HepG2 (cell line): ENCODE data around the gene POLRMT. TPM values are rescaled to one million over a fixed set of nuclear protein-coding genes. Genes with fewer than 3 reads are reported as not detected.
A peak's percentile ranks its signal among the peaks of the same experiment; 100 is the strongest.

ENCODE experiments used
- E2F2 ChIP-seq: sonication (generic); formaldehyde crosslinking; IDR thresholded peaks from 2 replicates; pipeline ENCODE4 v1.4.0; 2020; ENCODE audit warnings: missing genetic modification reagents, borderline replicate concordance
- MYNN ChIP-seq: sonication (generic); formaldehyde crosslinking; IDR thresholded peaks from 2 replicates; pipeline ENCODE4 v1.4.0; 2020; ENCODE audit warnings: mild to moderate bottlenecking, low read depth, missing genetic modification reagents
- NFE2L1 ChIP-seq: sonication (generic); formaldehyde crosslinking; IDR thresholded peaks from 2 replicates; pipeline ENCODE4 v1.4.0; 2020; ENCODE audit warnings: missing genetic modification reagents, mild to moderate bottlenecking, borderline replicate concordance
- NR1H2 ChIP-seq: sonication (generic); formaldehyde crosslinking; IDR thresholded peaks from 2 replicates; pipeline ENCODE4 v1.8.1; 2022; ENCODE audit warnings: low read depth, missing genetic modification reagents, borderline replicate concordance
- NR2C2 ChIP-seq: sonication (generic); formaldehyde crosslinking; IDR thresholded peaks from 2 replicates; pipeline ENCODE4 v1.4.0; 2020; ENCODE audit warnings: missing genetic modification reagents, mild to moderate bottlenecking, moderate library complexity, borderline replicate concordance
- RXRB ChIP-seq: IDR thresholded peaks from 2 replicates; pipeline ENCODE4 v1.6.1; 2016; ENCODE audit warnings: borderline replicate concordance, missing genetic modification reagents, missing compliant biosample characterization
- SRSF1 ChIP-seq: fragments of 200-400 bp; formaldehyde crosslinking; optimal IDR thresholded peaks from 2 replicates; pipeline ENCODE3; 2017; ENCODE audit warnings: mild to moderate bottlenecking, low read depth, low read length, moderate library complexity
- ZNF281 ChIP-seq: sonication (generic); formaldehyde crosslinking; IDR thresholded peaks from 2 replicates; pipeline ENCODE4 v1.4.0; 2020; ENCODE audit warnings: missing genetic modification reagents, borderline replicate concordance
- ZNF687 ChIP-seq: sonication (generic); formaldehyde crosslinking; IDR thresholded peaks from 2 replicates; pipeline ENCODE4 v1.5.1; 2020; ENCODE audit warnings: mild to moderate bottlenecking, missing genetic modification reagents, moderate library complexity
- ZNF691 ChIP-seq: sonication (generic); formaldehyde crosslinking; IDR thresholded peaks from 2 replicates; pipeline ENCODE4 v1.4.0; 2020; ENCODE audit warnings: missing genetic modification reagents, low read depth, mild to moderate bottlenecking, borderline replicate concordance
- polyA plus RNA-seq, 8 experiments: library from polyadenylated mRNA; depleted of rRNA in 3 of 8; stranded (reverse) in 7 of 8; unstranded in 1 of 8; fragments of >200 nt; fragmentation: Illumina TruSeq in 4 of 8; extraction: Trizol in 4 of 8; gene quantifications; 2 replicates each; pipeline versions ENCODE4 v1.2.1 to v1.2.3, GENCODE V29; 2011 to 2016; ENCODE audit warnings: low read depth in 4 of 8, missing spikeins in 1 of 8, mixed read lengths in 1 of 8; ENCODE audit not compliant: insufficient read depth in 1 of 8
- total RNA-seq, 5 experiments: library from RNA; depleted of rRNA; stranded (reverse); fragments of >200 nt; fragmentation: Illumina TruSeq; extraction: Trizol; gene quantifications; 2 replicates each; pipeline ENCODE4 v1.2.3, GENCODE V29; 2016; ENCODE audit warnings: low read depth in 1 of 5

Gene POLRMT
- total and polyA plus RNA-seq, 2 of the 13 experiments (the other 11 are each of a cell fraction or from before 2014, with no cell fraction given), result 78.0 to 101 TPM

- TF ChIP-seq ZNF687 (CRISPR knock-in tag), result peak; percentile 66
- no peak for TF ChIP-seq NFE2L1 (CRISPR knock-in tag)
- TF ChIP-seq RXRB (CRISPR knock-in tag), result peak; percentile 85
- TF ChIP-seq MYNN (CRISPR knock-in tag), result no peak
- TF ChIP-seq E2F2, result no peak
- no peak for TF ChIP-seq ZNF691 (CRISPR knock-in tag)
- no peak for TF ChIP-seq SRSF1
- no peak for TF ChIP-seq NR1H2 (CRISPR knock-in tag)
- TF ChIP-seq NR2C2 (CRISPR knock-in tag), result peak; percentile 42; the same call in 1 of the 2 replicates
- TF ChIP-seq ZNF281 (CRISPR knock-in tag), result peak; percentile 8; the same call in 1 of the 2 replicates
Observed at GRCh38 chr19:674282-675151, 41.2 kb upstream of the POLRMT start (continued).
